Measurements from ENCODE around the gene BNC1. TPM values are rescaled to one million over a fixed set of nuclear protein-coding genes. Genes with fewer than 3 reads are reported as not detected.

The BNC1 gene
- total and polyA plus RNA-seq, 4 donors, result 0.07 to 0.17 (median 0.14) TPM; not detected in 1

GRCh38 chr15:83209333-83209732, 75.1 kb downstream of the BNC1 start:
- peaks cover 0 to 17% (median 2%) of the 10 kb centered on the region in 4 donors for H3K27me3 ChIP-seq (ENCODE audit: control insufficient read depth in 4 of 4, insufficient read depth in 4 of 4, low read length in 3 of 4)
- WGBS, result 62% methylated on average over 5 of the region's 5 CpGs
- H3K4me3 ChIP-seq (ENCODE audit: low read depth in 1 of 3, low read length in 3 of 3), result no peak overlapping the region

More at GRCh38 chr15:83209333-83209732, 75.1 kb downstream of the BNC1 start:
- Histone ChIP-seq H3K36me3 (ENCODE audit: control insufficient read depth in 4 of 4, insufficient read depth in 3 of 4, low read depth in 1 of 4, low read length in 3 of 4) (no peaks in the 10 kb centered on the region), H3K9ac (ENCODE audit: low read depth in 1 of 2, low read length in 2 of 2) (no peak overlapping the region), H3K27ac (ENCODE audit: low read depth in 1 of 2, low read length in 2 of 2) (no peak overlapping the region), H3K4me1 (ENCODE audit: control insufficient read depth in 4 of 4, insufficient read depth in 4 of 4, low read length in 3 of 4) (peaks cover 0 to 13% (median 4%) of the 10 kb centered on the region in 4 donors), H3K9me3 (ENCODE audit: control insufficient read depth in 4 of 4, low read length in 3 of 4) (no peaks in the 10 kb centered on the region)
- TF ChIP-seq, protein P1, sequence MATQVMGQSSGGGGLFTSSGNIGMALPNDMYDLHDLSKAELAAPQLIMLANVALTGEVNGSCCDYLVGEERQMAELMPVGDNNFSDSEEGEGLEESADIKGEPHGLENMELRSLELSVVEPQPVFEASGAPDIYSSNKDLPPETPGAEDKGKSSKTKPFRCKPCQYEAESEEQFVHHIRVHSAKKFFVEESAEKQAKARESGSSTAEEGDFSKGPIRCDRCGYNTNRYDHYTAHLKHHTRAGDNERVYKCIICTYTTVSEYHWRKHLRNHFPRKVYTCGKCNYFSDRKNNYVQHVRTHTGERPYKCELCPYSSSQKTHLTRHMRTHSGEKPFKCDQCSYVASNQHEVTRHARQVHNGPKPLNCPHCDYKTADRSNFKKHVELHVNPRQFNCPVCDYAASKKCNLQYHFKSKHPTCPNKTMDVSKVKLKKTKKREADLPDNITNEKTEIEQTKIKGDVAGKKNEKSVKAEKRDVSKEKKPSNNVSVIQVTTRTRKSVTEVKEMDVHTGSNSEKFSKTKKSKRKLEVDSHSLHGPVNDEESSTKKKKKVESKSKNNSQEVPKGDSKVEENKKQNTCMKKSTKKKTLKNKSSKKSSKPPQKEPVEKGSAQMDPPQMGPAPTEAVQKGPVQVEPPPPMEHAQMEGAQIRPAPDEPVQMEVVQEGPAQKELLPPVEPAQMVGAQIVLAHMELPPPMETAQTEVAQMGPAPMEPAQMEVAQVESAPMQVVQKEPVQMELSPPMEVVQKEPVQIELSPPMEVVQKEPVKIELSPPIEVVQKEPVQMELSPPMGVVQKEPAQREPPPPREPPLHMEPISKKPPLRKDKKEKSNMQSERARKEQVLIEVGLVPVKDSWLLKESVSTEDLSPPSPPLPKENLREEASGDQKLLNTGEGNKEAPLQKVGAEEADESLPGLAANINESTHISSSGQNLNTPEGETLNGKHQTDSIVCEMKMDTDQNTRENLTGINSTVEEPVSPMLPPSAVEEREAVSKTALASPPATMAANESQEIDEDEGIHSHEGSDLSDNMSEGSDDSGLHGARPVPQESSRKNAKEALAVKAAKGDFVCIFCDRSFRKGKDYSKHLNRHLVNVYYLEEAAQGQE (IDR thresholded peaks at IDR 0.05), result no peak
- no peak for TF ChIP-seq YY1 (IDR thresholded peaks at IDR 0.05)
- TF ChIP-seq, protein P2, sequence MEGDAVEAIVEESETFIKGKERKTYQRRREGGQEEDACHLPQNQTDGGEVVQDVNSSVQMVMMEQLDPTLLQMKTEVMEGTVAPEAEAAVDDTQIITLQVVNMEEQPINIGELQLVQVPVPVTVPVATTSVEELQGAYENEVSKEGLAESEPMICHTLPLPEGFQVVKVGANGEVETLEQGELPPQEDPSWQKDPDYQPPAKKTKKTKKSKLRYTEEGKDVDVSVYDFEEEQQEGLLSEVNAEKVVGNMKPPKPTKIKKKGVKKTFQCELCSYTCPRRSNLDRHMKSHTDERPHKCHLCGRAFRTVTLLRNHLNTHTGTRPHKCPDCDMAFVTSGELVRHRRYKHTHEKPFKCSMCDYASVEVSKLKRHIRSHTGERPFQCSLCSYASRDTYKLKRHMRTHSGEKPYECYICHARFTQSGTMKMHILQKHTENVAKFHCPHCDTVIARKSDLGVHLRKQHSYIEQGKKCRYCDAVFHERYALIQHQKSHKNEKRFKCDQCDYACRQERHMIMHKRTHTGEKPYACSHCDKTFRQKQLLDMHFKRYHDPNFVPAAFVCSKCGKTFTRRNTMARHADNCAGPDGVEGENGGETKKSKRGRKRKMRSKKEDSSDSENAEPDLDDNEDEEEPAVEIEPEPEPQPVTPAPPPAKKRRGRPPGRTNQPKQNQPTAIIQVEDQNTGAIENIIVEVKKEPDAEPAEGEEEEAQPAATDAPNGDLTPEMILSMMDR (IDR thresholded peaks at IDR 0.05; ENCODE audit: low read depth, low read length, missing input control), result no peak
- no peak for TF ChIP-seq ZBTB33 (IDR thresholded peaks at IDR 0.05)
- TF ChIP-seq SP1 (IDR thresholded peaks at IDR 0.05), result no peak
- no peak for TF ChIP-seq GABPA (IDR thresholded peaks at IDR 0.05 in 1 of 2, conservative IDR thresholded peaks at IDR 0.05 in 1 of 2)
- TF ChIP-seq, protein P3, sequence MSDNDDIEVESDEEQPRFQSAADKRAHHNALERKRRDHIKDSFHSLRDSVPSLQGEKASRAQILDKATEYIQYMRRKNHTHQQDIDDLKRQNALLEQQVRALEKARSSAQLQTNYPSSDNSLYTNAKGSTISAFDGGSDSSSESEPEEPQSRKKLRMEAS (IDR thresholded peaks at IDR 0.05), result no peak
- TF ChIP-seq RAD21 (IDR thresholded peaks at IDR 0.05), result no peak
- TF ChIP-seq HNF4G (IDR thresholded peaks at IDR 0.05), result no peak
- TF ChIP-seq FOXA2 (IDR thresholded peaks at IDR 0.05), result no peak
- no peak for TF ChIP-seq FOXA1 (IDR thresholded peaks at IDR 0.05)
- no peak for TF ChIP-seq ATF3 (IDR thresholded peaks at IDR 0.05)
- TF ChIP-seq EGR1 (IDR thresholded peaks at IDR 0.05; ENCODE audit: low read depth in 2 of 2), result no peak
- DNase-seq (ENCODE audit: low spot score), result no peak
